Measurements from ENCODE around the gene RAB41.
A peak's percentile ranks its signal among the peaks of the same experiment; 100 is the strongest.
"Not testable (repeated sequence)": the region's sequence is repeated elsewhere in the genome, so short reads cannot be mapped to it uniquely, and the experiment has no call there.

Gene RAB41

GRCh38 chrX:70281951-70282350 lies at the start of gene RAB41:
Gene RAB41 (plus strand): TSS chrX:70282172. CDS start chrX:70282218, 46 bp downstream.
- no peak for DNase-seq

- no peak for DNase-seq
These were observed 47.6 kb upstream of the RAB41 start, which contains the start of gene AWAT1 for GRCh38 chrX:70234355-70234754. Gene AWAT1 (plus strand): TSS chrX:70234655. CDS start chrX:70234696, 41 bp downstream.

GRCh38 chrX:70240751-70241150 lies 41.2 kb upstream of the RAB41 start:
- DNase-seq: no peak

- DNase-seq: no peak
These were observed 40.5 kb upstream of the RAB41 start for GRCh38 chrX:70241501-70241900.

GRCh38 chrX:70243601-70244000 lies 38.4 kb upstream of the RAB41 start:
- DNase-seq: not testable (repeated sequence)

DNA sequence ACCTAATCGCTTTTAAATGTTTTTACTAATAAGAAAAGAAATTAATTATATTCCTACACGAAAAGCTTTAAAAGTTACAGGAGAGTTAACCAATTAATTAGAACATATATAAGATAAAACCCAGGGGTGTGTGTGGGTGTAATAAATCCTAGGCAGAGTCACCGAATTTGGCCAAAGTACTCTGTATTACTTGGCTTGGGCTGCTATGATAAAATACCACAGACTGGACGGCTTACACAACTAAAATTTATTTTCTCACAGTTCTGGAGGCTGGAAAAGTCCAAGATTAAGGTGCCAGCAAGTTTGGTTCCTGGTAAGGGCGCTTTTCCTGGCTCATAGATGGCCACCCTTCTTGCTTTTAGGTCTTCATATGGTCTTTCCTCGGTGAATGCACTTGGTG lies 37.1 kb upstream of the RAB41 start:
- no peak for DNase-seq

DNA sequence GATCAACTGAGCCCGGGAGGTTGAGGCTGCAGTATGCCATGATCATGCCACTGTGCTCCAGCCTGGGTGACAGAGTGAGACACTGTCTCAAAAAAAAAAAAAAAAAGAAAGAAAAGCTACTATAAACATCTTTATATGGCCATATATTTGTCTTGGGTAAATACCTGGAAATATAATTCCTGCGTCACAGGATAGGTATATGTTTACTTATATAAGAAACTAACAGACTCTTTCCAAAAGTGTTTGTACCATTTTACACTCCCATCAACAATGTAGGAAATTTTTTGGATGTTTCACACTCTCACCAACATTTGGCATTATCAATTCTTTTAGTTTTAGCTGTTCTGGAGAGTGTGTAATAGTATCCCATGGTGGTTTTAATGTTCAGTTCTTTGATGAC lies 34.7 kb upstream of the RAB41 start:
- DNase-seq: no peak

GRCh38 chrX:70252491-70252890 lies 29.5 kb upstream of the RAB41 start:
- no peak for DNase-seq

- DNase-seq: no peak
These were observed 28.5 kb upstream of the RAB41 start for GRCh38 chrX:70253377-70254062.

DNA sequence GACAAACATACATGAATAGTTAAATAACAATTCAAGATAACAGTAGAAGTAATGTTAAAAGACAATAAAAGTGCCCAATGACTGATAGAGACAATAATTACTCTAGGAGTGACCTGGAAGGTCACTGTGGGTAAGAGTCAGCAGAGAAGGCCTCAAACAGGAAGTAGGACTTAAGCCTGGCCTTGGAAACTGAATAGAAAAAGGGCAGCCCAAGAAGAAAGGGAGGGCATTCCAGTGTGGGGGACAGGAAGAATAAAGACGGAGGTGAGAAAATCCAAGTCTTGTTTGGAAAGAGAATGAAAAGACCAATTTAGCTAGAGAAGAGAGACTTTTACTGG lies 27.9 kb upstream of the RAB41 start:
- DNase-seq: no peak

DNA sequence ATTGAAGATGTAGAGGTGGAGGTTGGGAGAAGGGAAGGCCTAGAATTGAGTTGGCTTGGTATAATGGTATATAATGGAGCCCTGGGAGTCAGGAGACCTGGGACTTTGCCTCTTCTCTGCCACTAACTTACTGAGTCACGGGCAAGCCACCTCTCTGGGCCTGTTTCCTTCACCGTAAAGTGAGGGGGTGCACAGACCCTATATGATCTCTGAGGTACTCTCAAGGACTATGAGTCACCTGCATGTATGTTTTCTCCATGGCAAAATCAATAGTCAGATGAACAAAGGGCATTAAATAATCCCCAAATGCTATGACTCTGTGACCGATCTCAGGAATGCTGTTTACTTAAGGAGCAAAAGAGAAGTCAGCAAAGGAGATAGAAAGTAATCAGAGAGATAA lies 27.1 kb upstream of the RAB41 start:
- DNase-seq: no peak

GRCh38 chrX:70255452-70255851 lies 26.5 kb upstream of the RAB41 start:
- no peak for DNase-seq

DNA sequence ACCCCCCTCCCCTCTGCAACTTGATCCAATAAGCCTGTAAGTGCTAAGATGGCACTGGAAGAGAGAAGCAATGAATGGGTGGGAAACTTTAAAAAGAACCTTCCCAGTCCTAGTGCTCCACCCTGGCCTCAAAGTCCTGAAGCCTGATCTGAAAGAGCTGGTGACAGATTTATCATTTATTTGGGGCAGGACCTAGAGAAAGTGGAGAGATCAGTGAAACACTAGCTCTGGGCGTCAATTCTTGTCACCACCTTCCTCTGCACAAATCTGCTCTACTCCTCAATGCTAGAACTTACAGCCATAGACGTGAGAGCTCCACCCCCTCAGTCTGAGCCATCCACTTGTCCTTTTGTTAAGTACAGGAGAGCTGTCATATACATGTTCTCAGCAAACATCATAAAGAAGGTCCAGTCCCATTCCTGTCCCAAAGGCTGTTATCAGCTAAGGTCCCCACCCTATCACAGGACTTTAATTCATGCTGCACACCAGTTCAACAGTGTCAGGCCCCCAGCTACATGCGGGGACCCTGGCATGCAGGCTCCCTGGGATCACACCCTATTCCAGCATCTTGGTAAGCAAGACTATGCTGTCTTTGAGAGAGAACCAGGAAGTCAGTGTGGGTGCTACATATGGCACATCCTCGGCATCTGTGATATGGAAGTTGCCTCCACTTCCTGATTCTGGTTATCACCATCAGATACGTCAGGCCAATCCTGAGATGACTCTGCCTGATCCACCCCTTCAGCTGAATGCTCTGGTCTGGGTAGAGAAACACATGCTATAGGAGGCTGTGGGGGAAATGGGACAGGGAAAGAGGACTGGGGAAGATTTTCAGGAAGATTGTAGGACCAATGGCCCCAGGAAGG lies 24.3 kb upstream of the RAB41 start:
- DNase-seq: no peak

DNA sequence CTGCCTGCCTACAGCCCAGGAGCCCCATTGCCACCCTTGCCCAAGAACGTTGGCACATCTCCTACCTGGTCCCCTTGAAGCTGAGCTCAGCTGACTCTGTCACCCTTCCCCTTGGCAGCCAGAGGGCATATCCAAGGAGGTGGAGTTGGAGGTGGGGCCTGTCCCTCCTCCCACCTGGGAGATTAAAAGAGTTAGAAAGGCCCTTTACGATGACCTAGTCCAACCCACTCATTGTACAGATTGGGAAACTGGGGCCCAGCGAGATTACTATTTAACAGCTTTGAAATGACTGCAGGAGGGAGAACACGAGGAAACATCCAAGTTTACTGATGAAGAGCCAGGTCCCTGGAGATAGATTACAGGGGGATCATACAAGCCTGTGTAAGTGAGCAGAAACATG lies 21.9 kb upstream of the RAB41 start, which contains the start of gene P2RY4:
P2RY4 (minus strand) TSS at position 101 of the 400 bp plus-strand sequence. CDS start 580 bp downstream, outside the sequence.
- DNase-seq: no peak

GRCh38 chrX:70262952-70263567 lies 18.9 kb upstream of the RAB41 start:
- DNase-seq: no peak

- no peak for DNase-seq
These were observed 17.2 kb upstream of the RAB41 start for GRCh38 chrX:70264784-70265183.

- no peak for DNase-seq
These were observed 13.9 kb upstream of the RAB41 start, which contains the start of gene ARR3 for GRCh38 chrX:70268034-70268433. Gene ARR3 (plus strand): TSS chrX:70268334. CDS start chrX:70269386, 1,052 bp downstream.

- not testable (repeated sequence) for DNase-seq
These were observed 7.9 kb upstream of the RAB41 start for GRCh38 chrX:70274029-70274428.

DNA sequence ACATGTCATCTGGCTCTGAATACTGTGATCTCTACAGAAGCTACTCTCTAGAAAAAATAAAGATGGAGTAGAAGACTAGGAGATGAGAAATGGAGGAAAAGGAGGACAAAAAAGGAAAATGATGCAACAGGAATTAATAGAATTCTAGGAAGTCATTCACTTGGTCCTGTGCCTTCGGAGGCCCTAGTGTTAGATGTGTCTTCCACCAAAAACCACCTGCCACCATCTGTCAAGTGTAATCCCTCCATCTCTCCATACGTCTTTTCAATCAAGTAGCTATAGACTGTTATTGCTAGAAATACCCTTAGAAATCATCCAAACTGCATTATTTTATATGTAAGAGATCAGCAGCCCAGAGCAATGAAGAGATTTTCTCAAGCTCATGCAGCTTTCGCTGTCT lies 2.9 kb upstream of the RAB41 start:
- no peak for DNase-seq

GRCh38 chrX:70280573-70280972 lies 1.4 kb upstream of the RAB41 start:
- no peak for DNase-seq

DNA sequence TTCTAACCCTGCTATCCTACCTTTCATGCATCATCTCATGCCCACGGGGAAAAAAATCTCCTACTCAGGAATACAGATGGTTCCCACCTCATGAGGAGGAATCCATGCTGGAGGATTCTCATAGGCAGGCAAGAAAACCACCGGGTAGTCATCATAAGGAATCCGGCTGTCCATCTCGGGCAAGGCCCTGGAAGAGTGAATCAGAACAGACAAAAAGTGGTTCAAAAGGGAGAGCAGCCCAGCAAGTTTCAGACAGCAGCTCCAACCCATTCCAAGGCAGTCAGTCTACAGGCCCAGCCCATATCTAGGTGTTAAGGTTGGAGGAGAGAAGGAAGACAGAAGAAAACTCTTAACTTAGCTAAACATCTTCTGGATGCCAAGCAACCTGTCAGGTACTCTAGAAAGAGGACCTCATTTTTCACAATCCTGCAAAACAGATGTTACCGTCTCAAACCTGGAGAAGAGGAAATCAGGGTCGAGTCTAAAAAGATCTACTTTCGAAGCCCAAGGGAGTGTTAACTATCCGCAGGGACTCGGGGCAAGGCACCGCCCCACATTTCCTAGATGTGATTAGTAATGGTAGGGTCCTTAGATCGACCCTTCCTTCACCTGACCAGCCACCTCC lies 7.3 kb downstream of the RAB41 start:
- DNase-seq: no peak

- DNase-seq: peak; percentile 92
These were observed 8.1 kb downstream of the RAB41 start, which contains the start of the genes KIF4A and PDZD11 for GRCh38 chrX:70289793-70290770. Gene KIF4A (plus strand): TSS chrX:70290104. CDS start chrX:70290459, 355 bp downstream. Gene PDZD11 (minus strand): TSS chrX:70289927. CDS start chrX:70289341, 586 bp downstream.
